HG03432 (cell line): ENCODE measurements around the gene FOXC1.

Source experiments
- ATAC-seq: cut with Tn5 transposase; IDR thresholded peaks from one replicate; pipeline ENCODE4 v1.9.1; 2021; ENCODE audit warnings: mild to moderate bottlenecking, moderate library complexity; ENCODE audit not compliant: unreplicated experiment

FOXC1 gene

GRCh38 chr6:1609648-1610496 lies at the start of gene FOXC1:
TSS of gene FOXC1 (plus strand) at chr6:1609915. CDS start at chr6:1610446, 531 bp downstream.
- peak; percentile 64 for ATAC-seq

- ATAC-seq = no peak
Measured at GRCh38 chr6:1560281-1561058, 49.2 kb upstream of the FOXC1 start.

GRCh38 chr6:1561355-1561754 lies 48.4 kb upstream of the FOXC1 start:
- no peak for ATAC-seq

- no peak for ATAC-seq
Measured at GRCh38 chr6:1562171-1562955, 47.4 kb upstream of the FOXC1 start.

- no peak for ATAC-seq
Measured at GRCh38 chr6:1569377-1569776, 40.3 kb upstream of the FOXC1 start.

- ATAC-seq = no peak
Measured at GRCh38 chr6:1570848-1571247, 38.9 kb upstream of the FOXC1 start.

- no peak for ATAC-seq
Measured at GRCh38 chr6:1572892-1573291, 36.8 kb upstream of the FOXC1 start.

- no peak for ATAC-seq
Measured at GRCh38 chr6:1574083-1574761, 35.5 kb upstream of the FOXC1 start.

- ATAC-seq = no peak
Measured at GRCh38 chr6:1574890-1575209, 34.9 kb upstream of the FOXC1 start.

- peak; percentile 66 for ATAC-seq
Measured at GRCh38 chr6:1575210-1576041, 34.3 kb upstream of the FOXC1 start.

GRCh38 chr6:1576166-1576565 lies 33.5 kb upstream of the FOXC1 start:
- ATAC-seq = no peak

- no peak for ATAC-seq
Measured at GRCh38 chr6:1576711-1577110, 33.0 kb upstream of the FOXC1 start.

GRCh38 chr6:1577146-1577680 lies 32.5 kb upstream of the FOXC1 start:
- ATAC-seq = no peak

- ATAC-seq = no peak
Measured at GRCh38 chr6:1577896-1578745, 31.6 kb upstream of the FOXC1 start.

GRCh38 chr6:1579096-1579495 lies 30.6 kb upstream of the FOXC1 start:
- ATAC-seq = no peak

GRCh38 chr6:1580109-1580508 lies 29.6 kb upstream of the FOXC1 start:
- no peak for ATAC-seq

- ATAC-seq = no peak
Measured at GRCh38 chr6:1580585-1580984, 29.1 kb upstream of the FOXC1 start.

GRCh38 chr6:1581120-1581991 lies 28.4 kb upstream of the FOXC1 start:
- ATAC-seq = no peak
